Uterus (tissue), 4 donors: Measurements from ENCODE around the gene EVA1A. TPM values are rescaled to one million over a fixed set of nuclear protein-coding genes. Genes with fewer than 3 reads are reported as not detected.

Source experiments
- DNase-seq, 2 donors: peaks; one replicate each; pipeline ENCODE4 v3.0.0-alpha.2; 2019 to 2020
- H3K27ac ChIP-seq, 2 donors: fragments of 200-600 bp; sonication (generic); 1 replicate in 1 of 2; 2 replicates in 1 of 2; pipeline ENCODE4 v1.5.1; 2016 to 2018
- H3K27me3 ChIP-seq, 2 donors: fragments of 200-600 bp; sonication (generic); one replicate each; pipeline ENCODE4 v1.5.1; 2018 to 2019; ENCODE audit warnings: control low read depth in 1 of 2
- H3K36me3 ChIP-seq, 2 donors: fragments of 200-600 bp; sonication (generic); one replicate each; pipeline ENCODE4 v1.5.1; 2019; ENCODE audit warnings: control low read depth in 1 of 2
- H3K4me1 ChIP-seq, 2 donors: fragments of 200-600 bp; sonication (generic); one replicate each; pipeline ENCODE4 v1.5.1; 2018 to 2019; ENCODE audit warnings: control low read depth in 1 of 2
- H3K4me3 ChIP-seq, 2 donors: fragments of 200-600 bp; sonication (generic); 1 replicate in 1 of 2; 2 replicates in 1 of 2; pipeline ENCODE4 v1.5.1; 2018 to 2019; ENCODE audit warnings: mild to moderate bottlenecking in 1 of 2
- H3K9me3 ChIP-seq, 2 donors: fragments of 200-600 bp; sonication (generic); one replicate each; pipeline ENCODE4 v1.5.1; 2019; ENCODE audit warnings: control low read depth in 1 of 2
- CTCF ChIP-seq, 4 experiments: fragments of 200-600 bp in 2 of 4; fragments of 450-650 bp in 2 of 4; sonication (generic) in 2 of 4; IDR thresholded peaks; one replicate each; pipeline ENCODE4 v1.5.1; 2016 to 2019; ENCODE audit warnings: antibody characterized with exemption in 4 of 4, mild to moderate bottlenecking in 2 of 4, moderate library complexity in 1 of 4
- POLR2A ChIP-seq, 2 donors: fragments of 450-650 bp; IDR thresholded peaks; one replicate each; pipeline ENCODE4 v1.6.1; 2016; ENCODE audit warnings: antibody characterized with exemption in 2 of 2, mild to moderate bottlenecking in 1 of 2, moderate library complexity in 1 of 2
- intact Hi-C: fragments of 100-400 bp; cut with DNase I; formaldehyde crosslinking; loops from one replicate; pipeline ENCODE4 v1.15.1; 2023; ENCODE audit warnings: low total_unique reads
- total RNA-seq, 4 donors: library from RNA; depleted of rRNA in 3 of 4; stranded (reverse); fragments of >200 nt in 3 of 4; gene quantifications; one replicate each; pipeline versions ENCODE4 v1.1.0 to v1.2.4, GENCODE V29; 2014 to 2023
- donor health status: DM: yes; HTN: yes; CAD: no.

Gene EVA1A
- total RNA-seq, 4 donors from 2014 or later = 1.2 to 22.1 (median 2.3) TPM; not detected in 1

GRCh38 chr2:75475049-75475448 is 85.7 kb downstream of the EVA1A start:
- TF ChIP-seq CTCF (IDR thresholded peaks at IDR 0.05) (no peak), POLR2A (IDR thresholded peaks at IDR 0.05) (no peak)
- Histone ChIP-seq H3K27ac (no peak overlapping the region), H3K9me3 (no peaks in the 10 kb centered on the region), H3K27me3 (no peaks in the 10 kb centered on the region), H3K36me3 (no peaks in the 10 kb centered on the region), H3K4me3 (no peak overlapping the region), H3K4me1 (no peaks in the 10 kb centered on the region)
- intact Hi-C loops = no loop called here
- DNase-seq = no peak

- no peaks in the 10 kb centered on the region for H3K27me3 ChIP-seq
- DNase-seq = no peak
- H3K36me3 ChIP-seq = no peaks in the 10 kb centered on the region
- intact Hi-C loops = no loop called here
- no peak overlapping the region for H3K4me3 ChIP-seq
- TF ChIP-seq POLR2A (IDR thresholded peaks at IDR 0.05) (no peak), CTCF (IDR thresholded peaks at IDR 0.05) (no peak)
- no peaks in the 10 kb centered on the region for H3K9me3 ChIP-seq
- no peak overlapping the region for H3K27ac ChIP-seq
- no peaks in the 10 kb centered on the region for H3K4me1 ChIP-seq
Observed at GRCh38 chr2:75474115-75474514, 86.6 kb downstream of the EVA1A start.

GRCh38 chr2:75466708-75467311 is 93.9 kb downstream of the EVA1A start:
- Histone ChIP-seq H3K36me3 (no peaks in the 10 kb centered on the region), H3K4me3 (no peak overlapping the region), H3K4me1 (no peaks in the 10 kb centered on the region), H3K9me3 (no peaks in the 10 kb centered on the region), H3K27ac (no peak overlapping the region), H3K27me3 (no peaks in the 10 kb centered on the region)
- intact Hi-C loops = no loop called here
- TF ChIP-seq CTCF (IDR thresholded peaks at IDR 0.05) (no peak), POLR2A (IDR thresholded peaks at IDR 0.05) (no peak)
- DNase-seq = no peak

GRCh38 chr2:75465317-75465984 is 95.3 kb downstream of the EVA1A start:
- TF ChIP-seq CTCF (IDR thresholded peaks at IDR 0.05) (no peak), POLR2A (IDR thresholded peaks at IDR 0.05) (no peak)
- no peaks in the 10 kb centered on the region for H3K27me3 ChIP-seq
- H3K36me3 ChIP-seq = no peaks in the 10 kb centered on the region
- no peaks in the 10 kb centered on the region for H3K4me1 ChIP-seq
- intact Hi-C loops = no loop called here
- no peaks in the 10 kb centered on the region for H3K9me3 ChIP-seq
- no peak overlapping the region for H3K4me3 ChIP-seq
- no peak for DNase-seq
- no peak overlapping the region for H3K27ac ChIP-seq

- no peak for TF ChIP-seq POLR2A (IDR thresholded peaks at IDR 0.05)
- TF ChIP-seq CTCF (IDR thresholded peaks at IDR 0.05) = peak in 3 of 4 experiments; percentile 38 to 56 (median 54)
- no peak for DNase-seq
- Histone ChIP-seq H3K4me3 (no peak overlapping the region), H3K4me1 (no peaks in the 10 kb centered on the region), H3K9me3 (no peaks in the 10 kb centered on the region), H3K27me3 (no peaks in the 10 kb centered on the region), H3K27ac (no peak overlapping the region), H3K36me3 (no peaks in the 10 kb centered on the region)
- intact Hi-C loops = no loop called here
Observed at GRCh38 chr2:75464348-75464946, 96.3 kb downstream of the EVA1A start.
